Measurements from ENCODE around the gene NAPA. TPM values are rescaled to one million over a fixed set of nuclear protein-coding genes. Genes with fewer than 3 reads are reported as not detected.

The NAPA gene
- total and polyA plus RNA-seq, 7 donors = 84.9 to 167 (median 97.4) TPM

GRCh38 chr19:47514151-47514868 lies 553 bp downstream of the NAPA start:
- peak overlapping the region; percentile 97 to 99 (median 98) for H3K4me3 ChIP-seq
- intact Hi-C loops (cut with DNase I) = loop anchor here (2.0 kb wide), 2 partner anchors 30 to 94 kb away; partner anchors contain the start of genes BICRA and KPTN
- H3K27me3 ChIP-seq = no peaks in the 10 kb centered on the region
- DNase-seq = peak; percentile 78
- no peaks in the 10 kb centered on the region for H3K36me3 ChIP-seq
- no peaks in the 10 kb centered on the region for H3K9me3 ChIP-seq
- TF ChIP-seq POLR2A (IDR thresholded peaks at IDR 0.05) (no peak), POLR2AphosphoS5 (IDR thresholded peaks at IDR 0.05) (no peak), EP300 (IDR thresholded peaks at IDR 0.05) (no peak)
- TF ChIP-seq, protein P1, sequence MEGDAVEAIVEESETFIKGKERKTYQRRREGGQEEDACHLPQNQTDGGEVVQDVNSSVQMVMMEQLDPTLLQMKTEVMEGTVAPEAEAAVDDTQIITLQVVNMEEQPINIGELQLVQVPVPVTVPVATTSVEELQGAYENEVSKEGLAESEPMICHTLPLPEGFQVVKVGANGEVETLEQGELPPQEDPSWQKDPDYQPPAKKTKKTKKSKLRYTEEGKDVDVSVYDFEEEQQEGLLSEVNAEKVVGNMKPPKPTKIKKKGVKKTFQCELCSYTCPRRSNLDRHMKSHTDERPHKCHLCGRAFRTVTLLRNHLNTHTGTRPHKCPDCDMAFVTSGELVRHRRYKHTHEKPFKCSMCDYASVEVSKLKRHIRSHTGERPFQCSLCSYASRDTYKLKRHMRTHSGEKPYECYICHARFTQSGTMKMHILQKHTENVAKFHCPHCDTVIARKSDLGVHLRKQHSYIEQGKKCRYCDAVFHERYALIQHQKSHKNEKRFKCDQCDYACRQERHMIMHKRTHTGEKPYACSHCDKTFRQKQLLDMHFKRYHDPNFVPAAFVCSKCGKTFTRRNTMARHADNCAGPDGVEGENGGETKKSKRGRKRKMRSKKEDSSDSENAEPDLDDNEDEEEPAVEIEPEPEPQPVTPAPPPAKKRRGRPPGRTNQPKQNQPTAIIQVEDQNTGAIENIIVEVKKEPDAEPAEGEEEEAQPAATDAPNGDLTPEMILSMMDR (IDR thresholded peaks at IDR 0.05) = no peak
- 2 to 6% methylated on average over 40 of the region's 40 CpGs for WGBS, 2 donors
- H3K27ac ChIP-seq = peak overlapping the region; percentile 98 to 100 (median 99)
- peaks cover 0 to 59% (median 50%) of the 10 kb centered on the region in 4 donors for H3K4me1 ChIP-seq

GRCh38 chr19:47512948-47513319 lies 1.9 kb downstream of the NAPA start:
- WGBS, 2 donors = 13 to 56% methylated on average over 8 of the region's 8 CpGs
- peaks cover 0 to 73% (median 64%) of the 10 kb centered on the region in 4 donors for H3K4me1 ChIP-seq

GRCh38 chr19:47512183-47512947 lies 2.5 kb downstream of the NAPA start:
- Histone ChIP-seq H3K27me3 (no peaks in the 10 kb centered on the region), H3K36me3 (no peaks in the 10 kb centered on the region), H3K27ac (peak overlapping the region; percentile 98 to 100 (median 99)), H3K4me3 (peak overlapping the region in 2 of 4 donors; percentile 97 to 98), H3K9me3 (no peaks in the 10 kb centered on the region), H3K4me1 (peaks cover 0 to 78% (median 69%) of the 10 kb centered on the region in 4 donors)
- 10 to 47% methylated on average over 11 of the region's 11 CpGs for WGBS, 2 donors
- peak in 1 of 2 donors; percentile 9 for TF ChIP-seq POLR2A (IDR thresholded peaks at IDR 0.05)
- TF ChIP-seq POLR2AphosphoS5 (IDR thresholded peaks at IDR 0.05) = no peak
- no peak for DNase-seq
- intact Hi-C loops (cut with DNase I) = loop anchor here (2.0 kb wide), 1 partner anchor 186 kb away; no protein-coding TSS in a partner anchor

More at GRCh38 chr19:47512948-47513319, 1.9 kb downstream of the NAPA start:
- DNase-seq = no peak
- Histone ChIP-seq H3K9me3 (no peaks in the 10 kb centered on the region), H3K36me3 (no peaks in the 10 kb centered on the region), H3K4me3 (peak overlapping the region in 3 of 4 donors; percentile 97 to 98 (median 98)), H3K27me3 (no peaks in the 10 kb centered on the region), H3K27ac (peak overlapping the region; percentile 98 to 100 (median 99))
- intact Hi-C loops (cut with DNase I) = loop anchor here (2.0 kb wide), 1 partner anchor 186 kb away; no protein-coding TSS in a partner anchor
- TF ChIP-seq POLR2AphosphoS5 (IDR thresholded peaks at IDR 0.05) = no peak
- TF ChIP-seq, protein P1 (IDR thresholded peaks at IDR 0.05) = no peak
- no peak for TF ChIP-seq EP300 (IDR thresholded peaks at IDR 0.05)
- no peak for TF ChIP-seq POLR2A (IDR thresholded peaks at IDR 0.05)

DNA sequence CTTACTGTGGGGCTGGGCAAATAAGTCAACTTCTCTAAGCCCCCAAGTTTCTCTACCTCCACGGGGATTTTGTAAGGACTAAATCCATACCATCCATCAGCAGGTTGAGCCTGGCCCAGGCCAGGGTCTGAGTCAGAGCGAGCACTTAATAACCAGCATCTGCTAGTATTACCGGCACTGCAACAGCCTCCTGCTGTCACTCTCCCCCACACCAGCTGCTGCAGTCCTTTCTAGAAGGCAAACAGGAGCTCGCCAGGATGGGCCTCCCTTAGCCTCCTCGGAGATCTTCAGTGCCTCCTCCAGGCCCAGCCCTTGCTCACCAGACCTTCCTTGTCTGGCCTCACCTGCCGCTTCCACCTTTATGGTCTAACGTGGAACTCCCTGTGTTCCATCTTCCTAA lies 3.2 kb downstream of the NAPA start:
- intact Hi-C loops (cut with DNase I) = loop anchor here (2.0 kb wide), 1 partner anchor 187 kb away; no protein-coding TSS in a partner anchor
- H3K27me3 ChIP-seq = no peaks in the 10 kb centered on the region
- peaks cover 0 to 85% (median 76%) of the 10 kb centered on the region in 4 donors for H3K4me1 ChIP-seq
- no peaks in the 10 kb centered on the region for H3K9me3 ChIP-seq
- peak overlapping the region; percentile 98 to 100 (median 99) for H3K27ac ChIP-seq
- H3K36me3 ChIP-seq = no peaks in the 10 kb centered on the region
- 28 to 64% methylated on average over 7 of the region's 7 CpGs for WGBS, 2 donors
- no peak for DNase-seq
- no peak for TF ChIP-seq EP300 (IDR thresholded peaks at IDR 0.05)
- peak in 1 of 4 donors; percentile 29 for TF ChIP-seq POLR2AphosphoS5 (IDR thresholded peaks at IDR 0.05)
- TF ChIP-seq POLR2A (IDR thresholded peaks at IDR 0.05) = no peak
- TF ChIP-seq, protein P1 (IDR thresholded peaks at IDR 0.05) = no peak
- no peak overlapping the region for H3K4me3 ChIP-seq

DNA sequence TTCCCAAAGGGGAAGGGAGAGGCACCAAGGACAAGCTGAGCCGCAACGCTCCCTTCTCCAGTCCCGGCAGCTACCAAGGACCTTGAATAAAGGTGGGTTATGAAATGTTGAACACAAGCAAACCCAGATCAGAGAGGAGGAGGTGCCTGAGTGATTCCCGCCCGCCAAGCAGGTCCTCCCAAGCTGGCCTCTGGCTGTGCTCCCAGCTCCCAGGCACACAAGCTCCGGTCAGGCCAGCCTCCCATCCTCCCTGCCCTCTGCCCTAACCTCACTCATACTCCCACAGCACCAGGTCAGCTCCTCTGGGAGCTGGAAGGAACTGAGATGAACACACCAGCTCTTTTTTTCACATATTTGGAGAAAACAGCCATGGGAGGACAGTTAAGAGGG lies 3.7 kb downstream of the NAPA start:
- no peak for DNase-seq
- H3K9me3 ChIP-seq = no peaks in the 10 kb centered on the region
- H3K27me3 ChIP-seq = no peaks in the 10 kb centered on the region
- TF ChIP-seq, protein P1 (IDR thresholded peaks at IDR 0.05) = no peak
- no peak overlapping the region for H3K4me3 ChIP-seq
- H3K27ac ChIP-seq = peak overlapping the region; percentile 98 to 100 (median 99)
- peaks cover 0 to 3% (median 0%) of the 10 kb centered on the region in 4 donors for H3K36me3 ChIP-seq
- intact Hi-C loops (cut with DNase I) = no loop called here
- WGBS, 2 donors = 81 to 82% methylated on average over 6 of the region's 6 CpGs
- H3K4me1 ChIP-seq = peaks cover 0 to 90% (median 81%) of the 10 kb centered on the region in 4 donors

Data from sigmoid colon (tissue), 7 donors.